A549 (cell line): Measurements from ENCODE around the gene FAM181A.

ENCODE experiments used
- CEBPB ChIP-seq, 2 experiments: fragments of >200 bp in 1 of 2; sonication (Bioruptor Twin) in 1 of 2; formaldehyde crosslinking in 1 of 2; IDR thresholded peaks; 2 replicates each; pipeline ENCODE4 v1.6.1; 2012 to 2016
- ESRRA ChIP-seq: fragments of 150-350 bp; IDR thresholded peaks from 2 replicates; pipeline ENCODE4 v1.6.1; 2014; ENCODE audit warnings: mild to moderate bottlenecking, low read length, borderline replicate concordance
- HOXA7 ChIP-seq: fragments of 250-450 bp; sonication (Bioruptor Pico); IDR thresholded peaks from 2 replicates; pipeline ENCODE4 v1.5.0; 2020; ENCODE audit warnings: mild to moderate bottlenecking, moderate library complexity
- KDM1A ChIP-seq: fragments of 200-600 bp; sonication (generic); IDR thresholded peaks from 2 replicates; pipeline ENCODE4 v1.6.1; 2016; ENCODE audit warnings: low read depth, mild to moderate bottlenecking
- KDM5A ChIP-seq: fragments of 200-600 bp; sonication (generic); IDR thresholded peaks from 2 replicates; pipeline ENCODE4 v1.6.1; 2016; ENCODE audit warnings: antibody characterized with exemption, mild to moderate bottlenecking
- MYC ChIP-seq: IDR thresholded peaks from 2 replicates; pipeline ENCODE4 v1.6.1; 2012; ENCODE audit warnings: mild to moderate bottlenecking, inconsistent platforms, low read length, improper control_type of control experiment, borderline replicate concordance
- NPAS2 ChIP-seq: fragments of 250-450 bp; sonication (Bioruptor Pico); IDR thresholded peaks from 2 replicates; pipeline ENCODE4 v1.8.0; 2022; ENCODE audit warnings: mild to moderate bottlenecking, moderate library complexity, borderline replicate concordance
- POLR2A ChIP-seq: IDR thresholded peaks from 2 replicates; pipeline ENCODE4 v1.6.1; 2012; ENCODE audit warnings: mild to moderate bottlenecking, low read length
- SREBF2 ChIP-seq: fragments of 450-650 bp; IDR thresholded peaks from 2 replicates; pipeline ENCODE4 v1.6.1; 2014; ENCODE audit warnings: mild to moderate bottlenecking, moderate library complexity
- TP53 ChIP-seq: fragments of 250-450 bp; sonication (Bioruptor Pico); IDR thresholded peaks from 2 replicates; pipeline ENCODE4 v1.5.0; 2021; ENCODE audit warnings: mild to moderate bottlenecking, moderate library complexity
- ZFP36 ChIP-seq: fragments of 450-650 bp; IDR thresholded peaks from 2 replicates; pipeline ENCODE4 v1.6.1; 2014; ENCODE audit warnings: borderline replicate concordance; ENCODE audit not compliant: partially characterized antibody
- TF ChIP-seq, protein P1 (sequence below): fragments of 200-600 bp; sonication (generic); IDR thresholded peaks from 2 replicates; pipeline ENCODE4 v1.6.1; 2016; ENCODE audit warnings: antibody characterized with exemption, mild to moderate bottlenecking, moderate library complexity
- TF ChIP-seq, protein P2 (sequence below): IDR thresholded peaks from 2 replicates; pipeline ENCODE4 v1.6.1; 2012
- TF ChIP-seq, protein P3 (sequence below): fragments of >200 bp; sonication (Bioruptor Twin); formaldehyde crosslinking; IDR thresholded peaks from 3 replicates; pipeline ENCODE4 v1.5.1; 2016

DNA sequence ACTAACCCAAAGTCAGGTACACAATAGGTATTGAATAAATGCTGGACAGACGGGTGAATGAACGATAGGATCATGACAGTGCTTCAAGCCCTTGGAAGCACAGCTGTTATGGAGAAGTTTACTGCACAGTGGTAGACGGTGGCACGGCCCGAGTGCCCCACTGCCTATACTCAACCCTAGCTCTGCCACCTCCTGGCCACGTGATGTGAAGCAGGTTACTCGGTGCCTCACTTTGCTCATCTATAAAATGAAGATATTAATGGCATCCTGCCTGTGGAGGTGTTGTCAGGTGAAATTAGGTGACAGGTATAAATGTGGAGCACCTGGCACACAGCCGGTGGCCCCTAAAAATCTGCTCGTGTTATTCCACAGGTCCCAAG, 43.4 kb downstream of the FAM181A start:
- TF ChIP-seq SREBF2: no peak
- no peak for TF ChIP-seq MYC
- TF ChIP-seq, protein P1, sequence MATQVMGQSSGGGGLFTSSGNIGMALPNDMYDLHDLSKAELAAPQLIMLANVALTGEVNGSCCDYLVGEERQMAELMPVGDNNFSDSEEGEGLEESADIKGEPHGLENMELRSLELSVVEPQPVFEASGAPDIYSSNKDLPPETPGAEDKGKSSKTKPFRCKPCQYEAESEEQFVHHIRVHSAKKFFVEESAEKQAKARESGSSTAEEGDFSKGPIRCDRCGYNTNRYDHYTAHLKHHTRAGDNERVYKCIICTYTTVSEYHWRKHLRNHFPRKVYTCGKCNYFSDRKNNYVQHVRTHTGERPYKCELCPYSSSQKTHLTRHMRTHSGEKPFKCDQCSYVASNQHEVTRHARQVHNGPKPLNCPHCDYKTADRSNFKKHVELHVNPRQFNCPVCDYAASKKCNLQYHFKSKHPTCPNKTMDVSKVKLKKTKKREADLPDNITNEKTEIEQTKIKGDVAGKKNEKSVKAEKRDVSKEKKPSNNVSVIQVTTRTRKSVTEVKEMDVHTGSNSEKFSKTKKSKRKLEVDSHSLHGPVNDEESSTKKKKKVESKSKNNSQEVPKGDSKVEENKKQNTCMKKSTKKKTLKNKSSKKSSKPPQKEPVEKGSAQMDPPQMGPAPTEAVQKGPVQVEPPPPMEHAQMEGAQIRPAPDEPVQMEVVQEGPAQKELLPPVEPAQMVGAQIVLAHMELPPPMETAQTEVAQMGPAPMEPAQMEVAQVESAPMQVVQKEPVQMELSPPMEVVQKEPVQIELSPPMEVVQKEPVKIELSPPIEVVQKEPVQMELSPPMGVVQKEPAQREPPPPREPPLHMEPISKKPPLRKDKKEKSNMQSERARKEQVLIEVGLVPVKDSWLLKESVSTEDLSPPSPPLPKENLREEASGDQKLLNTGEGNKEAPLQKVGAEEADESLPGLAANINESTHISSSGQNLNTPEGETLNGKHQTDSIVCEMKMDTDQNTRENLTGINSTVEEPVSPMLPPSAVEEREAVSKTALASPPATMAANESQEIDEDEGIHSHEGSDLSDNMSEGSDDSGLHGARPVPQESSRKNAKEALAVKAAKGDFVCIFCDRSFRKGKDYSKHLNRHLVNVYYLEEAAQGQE: no peak
- no peak for TF ChIP-seq POLR2A
- TF ChIP-seq CEBPB (IDR thresholded peaks at IDR 0.05): no peak
- no peak for TF ChIP-seq KDM5A
- TF ChIP-seq, protein P2, sequence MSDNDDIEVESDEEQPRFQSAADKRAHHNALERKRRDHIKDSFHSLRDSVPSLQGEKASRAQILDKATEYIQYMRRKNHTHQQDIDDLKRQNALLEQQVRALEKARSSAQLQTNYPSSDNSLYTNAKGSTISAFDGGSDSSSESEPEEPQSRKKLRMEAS: no peak
- no peak for TF ChIP-seq ESRRA
- no peak for TF ChIP-seq HOXA7
- TF ChIP-seq TP53 (CRISPR knock-in tag): no peak
- TF ChIP-seq NPAS2 (CRISPR knock-in tag): no peak
- TF ChIP-seq, protein P3, sequence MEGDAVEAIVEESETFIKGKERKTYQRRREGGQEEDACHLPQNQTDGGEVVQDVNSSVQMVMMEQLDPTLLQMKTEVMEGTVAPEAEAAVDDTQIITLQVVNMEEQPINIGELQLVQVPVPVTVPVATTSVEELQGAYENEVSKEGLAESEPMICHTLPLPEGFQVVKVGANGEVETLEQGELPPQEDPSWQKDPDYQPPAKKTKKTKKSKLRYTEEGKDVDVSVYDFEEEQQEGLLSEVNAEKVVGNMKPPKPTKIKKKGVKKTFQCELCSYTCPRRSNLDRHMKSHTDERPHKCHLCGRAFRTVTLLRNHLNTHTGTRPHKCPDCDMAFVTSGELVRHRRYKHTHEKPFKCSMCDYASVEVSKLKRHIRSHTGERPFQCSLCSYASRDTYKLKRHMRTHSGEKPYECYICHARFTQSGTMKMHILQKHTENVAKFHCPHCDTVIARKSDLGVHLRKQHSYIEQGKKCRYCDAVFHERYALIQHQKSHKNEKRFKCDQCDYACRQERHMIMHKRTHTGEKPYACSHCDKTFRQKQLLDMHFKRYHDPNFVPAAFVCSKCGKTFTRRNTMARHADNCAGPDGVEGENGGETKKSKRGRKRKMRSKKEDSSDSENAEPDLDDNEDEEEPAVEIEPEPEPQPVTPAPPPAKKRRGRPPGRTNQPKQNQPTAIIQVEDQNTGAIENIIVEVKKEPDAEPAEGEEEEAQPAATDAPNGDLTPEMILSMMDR: peak; percentile 46
- TF ChIP-seq ZFP36: no peak
- TF ChIP-seq KDM1A: no peak
